ENCODE results near the gene KCNT2.

GRCh38 chr1:196545222-196545621 is 63.0 kb downstream of the KCNT2 start:
- TF ChIP-seq CTCF (IDR thresholded peaks at IDR 0.05; ENCODE audit: low read depth, low read length, poor library complexity, severe bottlenecking) = no peak
- no peak for TF ChIP-seq EZH2phosphoT487 (IDR thresholded peaks at IDR 0.05; ENCODE audit: borderline replicate concordance, low read length)

All from DOHH2 (cell line).